ENCODE data around the gene AMDHD2. TPM values are rescaled to one million over a fixed set of nuclear protein-coding genes. Genes with fewer than 3 reads are reported as not detected.

The AMDHD2 gene
- total RNA-seq, 2 donors from 2014 or later: 19.4 to 31.6 TPM

DNA sequence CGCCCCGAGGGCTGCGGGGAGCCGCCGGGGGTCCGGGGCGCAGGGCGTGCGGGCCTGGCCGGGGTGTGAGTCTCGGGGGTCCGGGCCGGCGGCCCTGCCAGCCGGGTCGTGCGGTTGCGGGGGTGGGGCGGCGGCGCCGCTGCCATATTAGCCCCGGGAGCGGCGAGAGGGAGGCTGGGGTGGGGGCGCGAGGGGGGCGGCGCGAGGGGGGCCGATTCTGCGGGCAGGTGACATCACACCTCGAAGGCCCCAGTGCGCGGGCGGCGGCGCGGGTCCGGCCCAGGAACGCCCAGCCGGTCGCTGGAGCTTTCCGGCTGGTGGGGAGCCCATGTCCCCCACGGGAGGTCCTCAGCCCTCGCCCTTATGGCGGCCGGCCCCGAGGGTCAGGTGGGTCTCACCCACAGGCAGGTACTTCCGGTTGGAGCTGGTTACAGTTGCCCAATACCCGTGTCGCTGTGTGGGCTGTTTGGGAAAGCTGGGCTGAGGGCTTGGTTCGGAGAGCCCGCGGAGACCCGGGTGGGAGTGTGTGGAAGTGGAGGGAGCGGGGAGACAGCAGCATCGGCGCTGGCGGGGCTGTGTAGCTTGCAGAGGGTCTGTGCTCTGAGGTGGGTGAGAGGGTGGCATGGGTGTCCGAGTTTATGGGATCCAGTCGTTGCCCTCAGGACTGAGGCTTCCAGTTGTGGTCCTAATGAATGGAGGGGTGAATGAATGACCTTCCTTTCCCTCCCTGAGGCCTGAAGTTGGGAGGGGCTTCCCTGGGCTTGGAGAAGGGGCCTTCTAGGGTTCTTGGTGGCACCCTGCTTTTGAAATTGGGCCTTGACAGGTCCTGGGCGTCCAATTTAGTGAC is 5.6 kb upstream of the AMDHD2 start:
- Histone ChIP-seq H3K36me3 (no peaks in the 10 kb centered on the region), H3K4me3 (peak overlapping the region; percentile 58), H3K9ac (ENCODE audit: low read depth in 2 of 2, low read length in 2 of 2) (peak overlapping the region; percentile 98 to 99), H3K4me1 (peaks cover 29% of the 10 kb centered on the region), H3K27ac (peak overlapping the region; percentile 79), H3K9me3 (no peaks in the 10 kb centered on the region), H3K27me3 (no peaks in the 10 kb centered on the region)
- no peak for TF ChIP-seq CTCF (IDR thresholded peaks at IDR 0.05)
- intact Hi-C loops (cut with DNase I): loop anchor here (10.0 kb wide), 1 partner anchor 310 kb away; the partner anchor contains the start of gene MLST8
- no peak for DNase-seq

- peak overlapping the region; percentile 58 for H3K4me3 ChIP-seq
- intact Hi-C loops (cut with DNase I): loop anchor here (10.0 kb wide), 1 partner anchor 311 kb away; the partner anchor contains the start of gene MLST8
- H3K9ac ChIP-seq (ENCODE audit: low read depth in 2 of 2, low read length in 2 of 2): peak overlapping the region; percentile 98 to 99
- H3K9me3 ChIP-seq: no peaks in the 10 kb centered on the region
- H3K27me3 ChIP-seq: no peaks in the 10 kb centered on the region
- peaks cover 31% of the 10 kb centered on the region for H3K4me1 ChIP-seq
- DNase-seq: peak; percentile 72
- H3K27ac ChIP-seq: peak overlapping the region; percentile 79
- TF ChIP-seq CTCF (IDR thresholded peaks at IDR 0.05): no peak
- H3K36me3 ChIP-seq: no peaks in the 10 kb centered on the region
Observed at GRCh38 chr16:2515180-2515851, 4.9 kb upstream of the AMDHD2 start.

- H3K4me3 ChIP-seq: peak overlapping the region; percentile 58
- H3K4me1 ChIP-seq: peaks cover 31% of the 10 kb centered on the region
Observed at GRCh38 chr16:2516391-2517240, 3.6 kb upstream of the AMDHD2 start.

DNA sequence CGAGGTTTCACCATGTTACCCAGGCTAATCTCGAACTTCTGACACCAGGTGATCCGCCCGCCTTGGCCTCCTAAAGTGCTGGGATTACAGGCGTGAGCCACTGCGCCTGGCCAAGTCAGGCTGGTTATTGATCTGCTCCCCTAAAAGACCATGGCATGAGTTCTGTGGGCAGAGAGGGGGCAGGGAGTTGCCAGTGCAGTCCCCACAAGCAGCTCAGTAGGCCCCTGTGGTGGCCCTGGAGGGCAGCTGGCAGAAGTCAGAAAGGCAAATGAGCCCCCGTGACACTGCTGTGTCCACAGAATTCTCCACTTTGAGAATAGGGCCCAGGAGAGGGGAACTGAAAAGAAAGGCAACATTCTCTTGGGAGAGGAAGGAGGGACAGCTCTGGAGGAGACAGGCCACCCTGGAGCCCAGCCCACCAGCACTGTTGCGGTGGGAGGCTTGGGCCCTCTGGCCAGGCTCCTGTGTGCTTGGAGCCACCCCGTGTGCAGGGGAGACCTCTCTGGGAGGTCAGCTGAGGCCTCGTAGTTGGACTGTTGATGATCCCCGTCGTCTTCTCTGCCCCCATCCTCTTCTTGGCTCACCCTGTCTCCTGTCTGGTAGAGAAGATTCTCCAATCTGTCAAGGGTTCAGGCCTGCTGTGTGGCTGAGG is 2.1 kb upstream of the AMDHD2 start:
- Histone ChIP-seq H3K9ac (ENCODE audit: low read depth in 2 of 2, low read length in 2 of 2) (peak overlapping the region; percentile 26 to 58), H3K27me3 (no peaks in the 10 kb centered on the region), H3K36me3 (no peaks in the 10 kb centered on the region), H3K27ac (peak overlapping the region; percentile 79), H3K9me3 (no peaks in the 10 kb centered on the region), H3K4me1 (peaks cover 31% of the 10 kb centered on the region), H3K4me3 (no peak overlapping the region)
- no peak for DNase-seq
- TF ChIP-seq CTCF (IDR thresholded peaks at IDR 0.05): no peak
- intact Hi-C loops (cut with DNase I): loop anchor here (10.0 kb wide), 1 partner anchor 313 kb away; the partner anchor contains the start of gene MLST8

More at GRCh38 chr16:2516391-2517240, 3.6 kb upstream of the AMDHD2 start:
- peak overlapping the region; percentile 79 for H3K27ac ChIP-seq
- no peak for TF ChIP-seq CTCF (IDR thresholded peaks at IDR 0.05)
- H3K9me3 ChIP-seq: no peaks in the 10 kb centered on the region
- intact Hi-C loops (cut with DNase I): loop anchor here (10.0 kb wide), 1 partner anchor 312 kb away; the partner anchor contains the start of gene MLST8
- peak overlapping the region; percentile 6 to 70 for H3K9ac ChIP-seq (ENCODE audit: low read depth in 2 of 2, low read length in 2 of 2)
- H3K27me3 ChIP-seq: no peaks in the 10 kb centered on the region
- no peaks in the 10 kb centered on the region for H3K36me3 ChIP-seq
- DNase-seq: no peak

Data from colonic mucosa (tissue), 4 donors.